ENCODE data around the gene GDPD5.

- TF ChIP-seq CTCF (IDR thresholded peaks at IDR 0.05; ENCODE audit: borderline replicate concordance, extremely low read depth, low read length, poor library complexity, severe bottlenecking) (no peak), EZH2 (IDR thresholded peaks at IDR 0.05; ENCODE audit: borderline replicate concordance, low read depth, low read length, severe bottlenecking) (no peak)
Measured at GRCh38 chr11:75558939-75559843, 33.5 kb upstream of the GDPD5 start.
